EH (cell line): Measurements from ENCODE around the gene DOCK1.

Experiments used
- DNase-seq: peaks from one replicate; pipeline ENCODE4 v3.0.0-alpha.2; 2015; ENCODE audit warnings: low read depth

Gene DOCK1

GRCh38 chr10:127399668-127400067 lies 494.4 kb downstream of the DOCK1 start:
- DNase-seq: no peak

- no peak for DNase-seq
Observed at GRCh38 chr10:127400216-127400615, 495.0 kb downstream of the DOCK1 start.

DNA sequence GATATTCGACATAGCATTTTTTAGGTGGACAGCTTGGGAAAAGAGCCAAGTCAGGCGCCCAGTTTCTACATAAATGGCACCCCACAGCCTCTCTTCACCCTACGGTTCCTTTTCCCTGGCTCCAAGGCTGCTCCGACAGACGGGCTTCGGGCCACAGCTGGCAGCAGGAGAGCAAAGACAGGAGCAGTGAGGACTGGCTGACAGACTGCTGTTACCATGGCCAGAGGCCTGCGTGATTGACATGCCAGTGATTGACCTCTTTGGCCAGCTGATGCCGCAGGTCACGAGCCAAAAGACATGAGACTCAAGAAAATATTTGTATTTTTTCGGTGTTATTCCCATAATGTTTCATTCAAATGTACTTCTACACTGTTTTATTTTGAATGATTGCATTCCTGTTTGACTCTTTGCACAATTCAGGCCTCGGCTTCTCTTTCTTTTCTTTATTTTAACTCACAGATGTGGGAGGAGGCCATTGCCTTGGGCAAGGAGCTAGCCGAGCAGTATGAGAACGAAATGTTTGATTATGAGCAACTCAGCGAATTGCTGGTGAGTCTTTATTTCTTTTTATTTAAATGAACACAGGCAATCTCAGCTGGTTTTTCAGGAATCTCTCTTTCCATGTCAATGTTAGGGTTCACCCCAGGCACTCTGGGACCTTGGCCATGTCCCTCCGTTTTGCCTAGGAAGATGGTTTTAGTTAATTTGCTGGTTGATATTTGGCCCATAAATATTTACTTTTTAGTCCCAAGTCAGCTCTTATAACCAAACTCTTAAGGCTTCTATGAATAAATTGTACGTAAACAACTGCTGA lies 497.6 kb downstream of the DOCK1 start:
- no peak for DNase-seq

GRCh38 chr10:127405221-127405620 lies 500.0 kb downstream of the DOCK1 start:
- peak; percentile 75 for DNase-seq

GRCh38 chr10:127406018-127406550 lies 500.9 kb downstream of the DOCK1 start:
- DNase-seq: no peak

GRCh38 chr10:127407551-127407950 lies 502.3 kb downstream of the DOCK1 start:
- DNase-seq: no peak

- no peak for DNase-seq
Observed at GRCh38 chr10:127408112-127408710, 503.0 kb downstream of the DOCK1 start.

DNA sequence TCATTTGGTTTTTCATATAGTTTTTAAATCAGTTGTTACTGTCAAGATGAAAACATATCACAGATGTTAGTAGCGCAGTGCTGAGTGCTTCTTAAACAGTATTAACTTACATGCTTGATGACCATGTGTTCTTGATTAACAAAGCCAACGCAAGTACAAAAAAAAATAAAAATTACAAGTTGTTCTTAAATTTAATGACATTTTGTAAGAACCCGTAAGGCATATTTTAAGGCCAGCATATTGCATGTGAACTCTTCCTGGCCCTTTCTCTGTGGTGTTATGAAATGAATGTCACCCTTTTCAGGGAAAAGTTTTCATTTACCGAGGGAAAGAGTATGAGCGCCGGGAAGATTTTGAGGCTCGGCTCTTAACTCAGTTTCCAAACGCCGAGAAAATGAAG lies 503.5 kb downstream of the DOCK1 start:
- DNase-seq: peak; percentile 46

- DNase-seq: no peak
Observed at GRCh38 chr10:127410030-127410429, 504.8 kb downstream of the DOCK1 start.

GRCh38 chr10:127411062-127411461 lies 505.8 kb downstream of the DOCK1 start:
- no peak for DNase-seq

DNA sequence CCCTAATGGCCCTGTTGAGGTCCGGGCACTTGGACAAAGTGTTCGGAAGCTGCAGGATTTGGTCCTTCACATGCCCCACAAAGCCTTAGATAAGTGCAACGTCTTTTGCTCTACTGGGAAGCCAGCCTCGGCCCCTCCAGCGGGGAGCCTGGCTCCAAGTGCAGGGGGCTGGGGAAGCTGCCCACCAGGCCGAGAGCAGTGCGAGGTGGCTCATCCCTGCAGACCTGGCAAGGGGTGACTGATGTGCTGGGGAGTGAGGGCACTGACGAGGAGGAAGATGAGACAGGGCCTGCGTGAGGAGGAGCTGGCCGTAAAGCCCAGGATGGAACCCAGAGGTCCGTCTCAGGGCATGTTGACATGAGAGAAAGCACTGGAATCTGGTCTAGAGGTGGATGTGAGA lies 508.1 kb downstream of the DOCK1 start:
- no peak for DNase-seq

DNA sequence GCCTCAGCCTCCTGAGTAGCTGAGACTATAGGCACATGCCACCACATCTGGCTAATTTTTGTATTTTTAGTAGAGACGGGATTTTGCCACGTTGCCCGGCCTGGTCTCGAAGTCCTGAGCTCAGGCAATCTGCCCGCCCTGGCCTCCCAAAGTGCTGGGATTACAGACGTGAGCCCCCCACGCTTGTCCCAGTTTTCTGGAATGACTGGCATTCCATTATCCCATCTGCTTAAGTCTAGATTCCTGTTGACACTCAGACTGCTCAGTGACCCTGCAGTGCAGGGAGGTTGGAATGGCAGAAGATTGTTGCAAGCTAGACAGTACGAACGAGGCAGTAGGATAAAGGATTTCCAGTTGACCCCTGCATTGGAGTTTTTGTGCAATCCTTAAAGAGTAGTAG lies 508.8 kb downstream of the DOCK1 start:
- no peak for DNase-seq

- DNase-seq: no peak
Observed at GRCh38 chr10:127415116-127415515, 509.9 kb downstream of the DOCK1 start.

- DNase-seq: no peak
Observed at GRCh38 chr10:127415901-127416581, 510.8 kb downstream of the DOCK1 start.

DNA sequence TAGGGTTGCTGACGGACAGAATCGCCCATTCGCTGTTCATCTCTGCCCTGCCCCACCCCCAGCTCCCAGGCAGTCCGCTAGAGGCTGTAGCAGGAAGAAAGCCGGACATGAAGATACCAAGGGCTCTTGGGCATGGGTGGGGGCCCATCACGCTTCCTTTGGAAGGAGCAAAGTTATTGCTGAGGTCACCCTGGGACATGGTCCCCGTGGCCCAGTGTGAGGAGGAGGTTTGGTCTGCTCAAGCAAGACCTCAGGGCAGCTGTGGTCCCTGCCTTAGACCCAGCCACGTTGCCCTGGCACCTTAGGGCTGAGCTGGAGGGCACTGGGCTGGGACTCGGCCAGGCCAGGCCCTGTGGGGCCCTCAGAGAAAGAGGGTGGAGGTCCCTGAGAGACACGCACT lies 511.8 kb downstream of the DOCK1 start:
- DNase-seq: no peak

- no peak for DNase-seq
Observed at GRCh38 chr10:127417686-127418401, 512.6 kb downstream of the DOCK1 start.

- no peak for DNase-seq
Observed at GRCh38 chr10:127418536-127419168, 513.4 kb downstream of the DOCK1 start.

DNA sequence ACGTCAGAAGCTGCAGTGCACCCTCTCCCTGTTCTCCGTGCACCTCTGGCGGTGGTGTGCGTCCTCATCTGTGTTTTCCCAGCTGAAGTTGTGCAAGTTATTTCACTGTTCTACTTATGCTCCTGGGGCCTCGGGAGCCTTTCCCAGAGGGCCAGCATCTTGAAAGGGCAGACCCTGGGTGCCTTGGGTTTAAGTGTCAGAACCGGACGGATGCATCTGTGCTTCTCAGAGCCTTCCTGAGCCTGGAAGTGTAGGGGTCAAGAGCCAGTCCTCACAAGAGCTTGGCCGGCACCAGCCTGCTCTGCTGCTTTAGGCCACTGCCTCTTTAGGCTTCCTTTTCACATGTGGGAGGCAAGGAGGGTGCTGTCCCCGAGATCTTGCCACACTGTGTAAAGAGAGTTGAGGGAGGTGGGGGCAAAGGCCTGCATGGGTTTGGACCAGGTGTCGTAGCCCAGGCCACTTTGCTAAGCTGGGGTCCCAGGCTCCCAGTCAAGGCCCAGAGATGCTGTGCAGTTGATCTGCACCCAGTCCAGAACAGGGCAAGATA lies 515.0 kb downstream of the DOCK1 start:
- DNase-seq: no peak

DNA sequence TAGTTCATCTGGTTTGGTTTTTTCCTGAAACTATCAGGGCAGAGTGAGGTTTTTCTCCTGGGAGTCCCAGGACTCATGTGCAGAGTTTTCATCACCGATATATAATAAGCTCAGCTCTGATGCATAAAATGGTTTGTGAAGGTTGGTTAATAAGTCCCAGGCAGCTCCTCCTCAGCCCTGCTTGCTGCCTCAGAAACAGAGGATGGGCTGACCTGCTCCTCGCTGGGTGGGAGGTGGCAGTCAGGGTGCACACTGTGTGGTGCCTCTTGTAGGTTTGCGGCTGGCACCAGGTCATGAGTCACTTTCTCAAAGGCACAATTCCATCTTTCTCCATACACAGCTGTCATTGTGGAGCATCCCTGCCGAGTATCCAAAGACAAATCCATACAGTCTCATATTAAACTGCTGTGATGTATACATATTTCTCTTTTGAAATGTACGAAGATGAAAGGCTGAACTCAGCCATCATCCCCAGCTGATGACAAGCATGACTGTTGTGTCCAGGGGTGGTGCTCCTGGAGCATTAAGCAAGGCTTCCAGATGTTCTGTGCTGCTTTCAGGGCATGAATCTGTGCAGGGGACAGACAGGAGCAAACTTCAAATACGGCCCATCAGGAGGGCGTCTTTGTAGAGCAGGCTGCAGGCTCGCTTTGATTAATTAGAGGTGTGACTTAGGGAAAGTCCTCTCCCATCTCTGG lies 518.1 kb downstream of the DOCK1 start:
- no peak for DNase-seq

DNA sequence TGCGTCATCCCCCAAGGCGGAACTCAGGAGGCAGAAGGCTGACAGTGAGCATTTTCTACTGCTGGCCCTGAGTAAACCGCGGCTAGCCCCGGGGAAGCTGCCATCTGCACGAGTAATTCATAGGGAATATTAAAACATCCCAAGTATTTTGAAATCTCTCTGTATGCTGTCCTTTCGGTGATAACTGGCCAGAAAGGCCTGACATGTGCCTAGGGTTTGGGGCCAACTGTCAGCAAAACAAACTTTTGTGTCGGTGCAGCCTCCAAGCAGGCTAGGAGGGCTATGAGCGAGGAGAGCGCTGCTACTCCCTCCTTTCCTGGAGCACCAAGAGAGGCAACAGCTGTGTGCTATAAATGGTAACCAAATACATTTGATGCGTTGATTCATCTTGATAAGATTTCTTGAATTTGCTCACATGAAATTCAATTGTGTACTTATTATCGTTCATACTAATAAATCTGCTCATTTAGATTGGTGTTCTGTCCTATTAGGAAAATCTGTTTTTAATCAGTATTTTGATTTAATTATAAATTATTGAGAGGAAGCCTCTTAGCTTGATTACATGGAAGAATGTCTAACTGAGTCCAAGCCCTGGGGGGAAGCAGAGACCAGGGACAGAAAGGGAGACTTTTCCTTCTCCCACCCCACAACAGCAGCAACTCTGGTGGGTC lies 519.5 kb downstream of the DOCK1 start:
- peak; percentile 69 for DNase-seq
